Neuronal stem cell (in vitro differentiated cells): ENCODE measurements around the gene GABRR2.
"Not testable (repeated sequence)": the region's sequence is repeated elsewhere in the genome, so short reads cannot be mapped to it uniquely, and the experiment has no call there.

ENCODE experiments used
- DNase-seq: peaks from one replicate; pipeline ENCODE4 v3.0.0-alpha.2; 2013; ENCODE audit warnings: low spot score
- H2AFZ ChIP-seq: one replicate; pipeline ENCODE4 v1.6.1; 2013; ENCODE audit warnings: mild to moderate bottlenecking, low read length, inconsistent platforms
- H2AK5ac ChIP-seq: 2 replicates; pipeline ENCODE4 v1.6.1; 2013; ENCODE audit warnings: low read depth, mild to moderate bottlenecking, inconsistent platforms, low read length, moderate library complexity, mixed read lengths
- H2BK120ac ChIP-seq: 2 replicates; pipeline ENCODE4 v1.6.1; 2013; ENCODE audit warnings: low read depth, mild to moderate bottlenecking, inconsistent platforms, low read length, moderate library complexity, mixed read lengths
- H2BK12ac ChIP-seq: one replicate; pipeline ENCODE4 v1.6.1; 2013; ENCODE audit warnings: low read length, inconsistent platforms
- H2BK15ac ChIP-seq: 2 replicates; pipeline ENCODE4 v1.6.1; 2013; ENCODE audit warnings: mild to moderate bottlenecking, low read length, inconsistent platforms, mixed read lengths
- H2BK5ac ChIP-seq: one replicate; pipeline ENCODE4 v1.6.1; 2013; ENCODE audit warnings: inconsistent platforms, mild to moderate bottlenecking, low read length, moderate library complexity
- H3K14ac ChIP-seq: one replicate; pipeline ENCODE4 v1.6.1; 2013; ENCODE audit warnings: low read length, inconsistent platforms
- H3K18ac ChIP-seq: 2 replicates; pipeline ENCODE4 v1.6.1; 2013; ENCODE audit warnings: low read length, inconsistent platforms
- H3K23ac ChIP-seq: 2 replicates; pipeline ENCODE4 v1.6.1; 2013; ENCODE audit warnings: low read depth, mild to moderate bottlenecking, mixed read lengths, low read length, inconsistent platforms; ENCODE audit not compliant: poor library complexity
- H3K27ac ChIP-seq: replicated peaks from 3 replicates; pipeline ENCODE4 v1.5.1; 2013; ENCODE audit warnings: low read length, inconsistent platforms
- H3K27me3 ChIP-seq, 3 experiments: 2 replicates each; pipeline ENCODE4 v1.6.1; 2013; ENCODE audit warnings: low read length in 3 of 3, mild to moderate bottlenecking in 2 of 3, inconsistent platforms in 1 of 3, low read depth in 1 of 3, mixed read lengths in 1 of 3, moderate library complexity in 1 of 3; ENCODE audit not compliant: control insufficient read depth in 3 of 3, insufficient read depth in 3 of 3
- H3K36me3 ChIP-seq, 2 donors: replicated peaks in 1 of 2; 2 replicates each; pipeline ENCODE4 v1.6.1; 2013; ENCODE audit warnings: low read length in 2 of 2; ENCODE audit not compliant: control insufficient read depth in 2 of 2, insufficient read depth in 2 of 2
- H3K4ac ChIP-seq: 2 replicates; pipeline ENCODE4 v1.6.1; 2013; ENCODE audit warnings: inconsistent platforms, mild to moderate bottlenecking, low read length, moderate library complexity
- H3K4me1 ChIP-seq, 2 donors: 1 replicate in 1 of 2; 2 replicates in 1 of 2; pipeline ENCODE4 v1.6.1; 2013; ENCODE audit warnings: low read length in 2 of 2, low read depth in 1 of 2; ENCODE audit not compliant: control insufficient read depth in 2 of 2, insufficient read depth in 1 of 2
- H3K4me2 ChIP-seq: one replicate; pipeline ENCODE4 v1.6.1; 2013; ENCODE audit warnings: mild to moderate bottlenecking, low read length, inconsistent platforms; ENCODE audit not compliant: insufficient read depth, poor library complexity, severe bottlenecking
- H3K4me3 ChIP-seq, 2 donors: 2 replicates each; pipeline ENCODE4 v1.5.1; 2013; ENCODE audit warnings: low read length in 2 of 2, mild to moderate bottlenecking in 2 of 2, inconsistent platforms in 1 of 2, moderate library complexity in 1 of 2
- H3K79me1 ChIP-seq: one replicate; pipeline ENCODE4 v1.6.1; 2013; ENCODE audit warnings: low read depth, mild to moderate bottlenecking, inconsistent platforms, low read length, moderate library complexity
- H3K9ac ChIP-seq: one replicate; pipeline ENCODE4 v1.6.1; 2013; ENCODE audit warnings: mild to moderate bottlenecking, low read depth, low read length, inconsistent platforms; ENCODE audit not compliant: poor library complexity
- H3K9me3 ChIP-seq, 2 donors: replicated peaks in 1 of 2; 2 replicates each; pipeline versions ENCODE3 to v1.6.1; 2013; ENCODE audit warnings: low read length in 2 of 2, mild to moderate bottlenecking in 2 of 2, inconsistent platforms in 1 of 2, low read depth in 1 of 2, mixed read lengths in 1 of 2, moderate library complexity in 1 of 2; ENCODE audit not compliant: control insufficient read depth in 2 of 2, insufficient read depth in 1 of 2
- H4K8ac ChIP-seq: one replicate; pipeline ENCODE4 v1.6.1; 2013; ENCODE audit warnings: low read depth, mild to moderate bottlenecking, inconsistent platforms, low read length, moderate library complexity
- H4K91ac ChIP-seq: one replicate; pipeline ENCODE4 v1.6.1; 2013; ENCODE audit warnings: low read length, low read depth, mild to moderate bottlenecking, inconsistent platforms; ENCODE audit not compliant: poor library complexity
- WGBS, 2 donors: extraction: QIAGEN DNeasy Blood & Tissue Kit; methylation state at CpG; one replicate each; pipeline ENCODE4 v1.1.7; 2013; ENCODE audit warnings: missing lambda C conversion rate in 2 of 2, mixed read lengths in 1 of 2; ENCODE audit not compliant: insufficient read length in 2 of 2, insufficient replicate concordance in 1 of 2; ENCODE audit errors: extremely low coverage in 2 of 2; 5-methylcytosine and 5-hydroxymethylcytosine counted together

The GABRR2 gene

GRCh38 chr6:89233605-89234004, 81.5 kb downstream of the GABRR2 start:
- H3K27ac ChIP-seq, H2BK12ac ChIP-seq, H3K9ac ChIP-seq, DNase-seq, H3K4ac ChIP-seq, H3K18ac ChIP-seq, H2BK15ac ChIP-seq, H3K14ac ChIP-seq, H3K4me2 ChIP-seq, H3K27me3 ChIP-seq, H3K79me1 ChIP-seq, H4K8ac ChIP-seq, H3K4me3 ChIP-seq, H2AK5ac ChIP-seq, H3K4me1 ChIP-seq, H2BK5ac ChIP-seq, H3K23ac ChIP-seq, H2BK120ac ChIP-seq, H3K9me3 ChIP-seq, H2AFZ ChIP-seq, H3K36me3 ChIP-seq, H4K91ac ChIP-seq: not testable (repeated sequence)
- WGBS, 2 donors = no CpG with 5 or more reads among the region's 15 CpGs

- DNase-seq = no peak
- WGBS, 2 donors = no CpG with 5 or more reads among the region's 4 CpGs
- Histone ChIP-seq H3K4me2 (no peak overlapping the region), H3K4ac (no peak overlapping the region), H2BK5ac (no peak overlapping the region), H2BK120ac (no peak overlapping the region), H3K79me1 (no peaks in the 10 kb centered on the region), H4K91ac (no peak overlapping the region), H3K27ac (no peak overlapping the region), H4K8ac (no peak overlapping the region), H3K4me3 (no peak overlapping the region), H3K9me3 (no peaks in the 10 kb centered on the region), H2AFZ (no peak overlapping the region), H3K9ac (no peak overlapping the region), H2BK12ac (no peak overlapping the region), H2AK5ac (no peak overlapping the region), H3K27me3 (peaks cover 0 to 5% (median 0%) of the 10 kb centered on the region in 3 experiments), H2BK15ac (no peak overlapping the region), H3K18ac (no peak overlapping the region), H3K23ac (no peak overlapping the region), H3K4me1 (peaks cover 0 to under 1% of the 10 kb centered on the region in 2 donors), H3K36me3 (no peaks in the 10 kb centered on the region), H3K14ac (no peak overlapping the region)
These were observed 92.4 kb downstream of the GABRR2 start for GRCh38 chr6:89222712-89223039.

- Histone ChIP-seq H4K8ac (no peak overlapping the region), H3K4me3 (no peak overlapping the region), H3K14ac (no peak overlapping the region), H2AFZ (no peak overlapping the region), H3K9me3 (no peaks in the 10 kb centered on the region), H2BK12ac (no peak overlapping the region), H3K4me1 (peaks cover 0 to 3% of the 10 kb centered on the region in 2 donors), H3K4ac (no peak overlapping the region), H2BK120ac (no peak overlapping the region), H2AK5ac (no peak overlapping the region), H4K91ac (no peak overlapping the region), H3K27ac (no peak overlapping the region), H3K27me3 (peaks cover 0 to 5% (median 0%) of the 10 kb centered on the region in 3 experiments), H3K9ac (no peak overlapping the region), H3K4me2 (no peak overlapping the region), H3K36me3 (no peaks in the 10 kb centered on the region), H3K79me1 (no peaks in the 10 kb centered on the region), H3K23ac (no peak overlapping the region), H2BK5ac (no peak overlapping the region), H3K18ac (no peak overlapping the region), H2BK15ac (no peak overlapping the region)
- WGBS, 2 donors = no CpG with 5 or more reads among the region's 7 CpGs
- no peak for DNase-seq
These were observed 93.0 kb downstream of the GABRR2 start for GRCh38 chr6:89221971-89222711.

GRCh38 chr6:89221129-89221528, 94.0 kb downstream of the GABRR2 start:
- Histone ChIP-seq H3K27me3 (peaks cover 0 to 5% (median 0%) of the 10 kb centered on the region in 3 experiments), H4K8ac (no peak overlapping the region), H3K9ac (no peak overlapping the region), H3K4me2 (no peak overlapping the region), H2BK15ac (no peak overlapping the region), H3K36me3 (no peaks in the 10 kb centered on the region), H2BK12ac (no peak overlapping the region), H3K23ac (no peak overlapping the region), H3K4me1 (peaks cover 0 to 3% of the 10 kb centered on the region in 2 donors), H3K27ac (no peak overlapping the region), H3K9me3 (no peaks in the 10 kb centered on the region), H3K14ac (no peak overlapping the region), H2BK120ac (no peak overlapping the region), H3K4me3 (no peak overlapping the region), H3K79me1 (no peaks in the 10 kb centered on the region), H3K18ac (no peak overlapping the region), H4K91ac (no peak overlapping the region), H2AK5ac (no peak overlapping the region), H2BK5ac (no peak overlapping the region), H3K4ac (no peak overlapping the region), H2AFZ (no peak overlapping the region)
- WGBS, 2 donors = no CpG with 5 or more reads among the region's 3 CpGs
- no peak for DNase-seq
